HEK293 (cell line): ENCODE data around the gene KIF7.
A peak's percentile ranks its signal among the peaks of the same experiment; 100 is the strongest.

ENCODE experiments used
- CTCF ChIA-PET: fragments of 350-600 bp; formaldehyde crosslinking; extraction: SDS; loops from one replicate; lab custom pipeline; 2021; ENCODE audit warnings: antibody characterized with exemption; lab: Yijun Ruan, JAX
- POLR2A ChIA-PET: fragments of 300-600 bp; formaldehyde crosslinking; extraction: SDS; loops from one replicate; lab custom pipeline; 2020; ENCODE audit warnings: antibody characterized with exemption, inconsistent platforms; lab: Yijun Ruan, JAX
- H3K27ac ChIP-seq: fragments of 200-500 bp; sonication (Bioruptor generic); 2 replicates; pipeline ENCODE4 v1.5.1; 2014; ENCODE audit warnings: low read depth, low read length, control low read depth, inconsistent platforms; ENCODE audit errors: extremely low read depth
- H3K36me3 ChIP-seq, 2 experiments: fragments of 200-500 bp in 1 of 2; sonication (Bioruptor generic) in 1 of 2; 1 replicate in 1 of 2; 2 replicates in 1 of 2; pipeline ENCODE4 v1.5.1; 2014 to 2017; ENCODE audit warnings: inconsistent platforms in 2 of 2, low read length in 2 of 2; ENCODE audit not compliant: control insufficient read depth in 2 of 2, insufficient read depth in 1 of 2
- H3K4me1 ChIP-seq: fragments of 200-500 bp; sonication (Bioruptor generic); 2 replicates; pipeline ENCODE4 v1.5.1; 2014; ENCODE audit warnings: mild to moderate bottlenecking, low read length, inconsistent platforms; ENCODE audit not compliant: control insufficient read depth, insufficient read depth
- H3K4me3 ChIP-seq: 2 replicates; pipeline ENCODE4 v1.5.1; 2011; ENCODE audit warnings: low read depth, mild to moderate bottlenecking, control low read depth, low read length, moderate library complexity
- H3K9me3 ChIP-seq: fragments of 200-500 bp; sonication (Bioruptor generic); 2 replicates; pipeline ENCODE4 v1.5.1; 2014; ENCODE audit warnings: low read depth, low read length, inconsistent platforms; ENCODE audit not compliant: control insufficient read depth, insufficient read depth
- ATF2 ChIP-seq: fragments of 450-650 bp; formaldehyde crosslinking; IDR thresholded peaks from 2 replicates; pipeline ENCODE4 v1.5.1; 2016; ENCODE audit warnings: missing biosample characterization, missing genetic modification characterization, low read depth
- EGR2 ChIP-seq: fragments of 450-650 bp; formaldehyde crosslinking; IDR thresholded peaks from 2 replicates; pipeline ENCODE4 v1.5.1; 2016; ENCODE audit warnings: low read depth, missing biosample characterization, missing genetic modification characterization
- GFI1B ChIP-seq: fragments of 450-650 bp; formaldehyde crosslinking; IDR thresholded peaks from 2 replicates; pipeline ENCODE4 v1.5.1; 2016; ENCODE audit warnings: missing biosample characterization, missing genetic modification characterization
- HOXA7 ChIP-seq: sonication (generic); formaldehyde crosslinking; IDR thresholded peaks from 2 replicates; pipeline ENCODE4 v1.8.1; 2022; ENCODE audit warnings: missing genetic modification reagents, borderline replicate concordance
- INSM2 ChIP-seq: fragments of 450-650 bp; formaldehyde crosslinking; IDR thresholded peaks from 2 replicates; pipeline ENCODE4 v1.5.1; 2016; ENCODE audit warnings: missing biosample characterization, missing genetic modification characterization
- KLF7 ChIP-seq: fragments of 450-650 bp; formaldehyde crosslinking; IDR thresholded peaks from 2 replicates; pipeline ENCODE4 v1.5.1; 2016; ENCODE audit warnings: missing biosample characterization, missing genetic modification characterization, borderline replicate concordance
- SALL2 ChIP-seq: fragments of 450-650 bp; formaldehyde crosslinking; IDR thresholded peaks from 2 replicates; pipeline ENCODE4 v1.5.0; 2017; ENCODE audit warnings: missing biosample characterization, mild to moderate bottlenecking, missing genetic modification characterization, borderline replicate concordance
- WT1 ChIP-seq: fragments of 450-650 bp; formaldehyde crosslinking; IDR thresholded peaks from 2 replicates; pipeline ENCODE4 v1.5.1; 2016; ENCODE audit warnings: missing biosample characterization, missing genetic modification characterization
- ZBTB11 ChIP-seq: fragments of 450-650 bp; formaldehyde crosslinking; conservative IDR thresholded peaks from 2 replicates; pipeline ENCODE4 v1.5.1; 2016; ENCODE audit warnings: low read depth, missing biosample characterization, missing genetic modification characterization
- ZBTB21 ChIP-seq: fragments of 450-650 bp; formaldehyde crosslinking; IDR thresholded peaks from 2 replicates; pipeline ENCODE4 v1.5.1; 2017; ENCODE audit warnings: missing biosample characterization, missing genetic modification characterization
- ZBTB8A ChIP-seq: fragments of 450-650 bp; formaldehyde crosslinking; IDR thresholded peaks from 2 replicates; pipeline ENCODE4 v1.5.1; 2016; ENCODE audit warnings: missing biosample characterization, missing genetic modification characterization
- ZNF121 ChIP-seq: fragments of 450-650 bp; formaldehyde crosslinking; IDR thresholded peaks from 2 replicates; pipeline ENCODE4 v1.5.1; 2016; ENCODE audit warnings: missing biosample characterization, missing genetic modification characterization
- ZNF157 ChIP-seq: fragments of 450-650 bp; formaldehyde crosslinking; IDR thresholded peaks from 2 replicates; pipeline ENCODE4 v1.5.1; 2016; ENCODE audit warnings: missing biosample characterization, missing genetic modification characterization
- ZNF169 ChIP-seq: fragments of 450-650 bp; formaldehyde crosslinking; IDR thresholded peaks from 2 replicates; pipeline ENCODE4 v1.5.1; 2016; ENCODE audit warnings: missing biosample characterization, missing genetic modification characterization
- ZNF2 ChIP-seq: fragments of 450-650 bp; formaldehyde crosslinking; IDR thresholded peaks from 2 replicates; pipeline ENCODE4 v1.5.1; 2016; ENCODE audit warnings: missing biosample characterization, missing genetic modification characterization
- ZNF214 ChIP-seq: fragments of 450-650 bp; formaldehyde crosslinking; IDR thresholded peaks from 2 replicates; pipeline ENCODE4 v1.5.1; 2017; ENCODE audit warnings: missing biosample characterization, mild to moderate bottlenecking, missing genetic modification characterization, borderline replicate concordance
- ZNF23 ChIP-seq: fragments of 450-650 bp; formaldehyde crosslinking; IDR thresholded peaks from 2 replicates; pipeline ENCODE4 v1.5.1; 2016; ENCODE audit warnings: missing biosample characterization, missing genetic modification characterization, borderline replicate concordance
- ZNF239 ChIP-seq: fragments of 450-650 bp; formaldehyde crosslinking; IDR thresholded peaks from 2 replicates; pipeline ENCODE4 v1.5.1; 2016; ENCODE audit warnings: missing biosample characterization, missing genetic modification characterization
- ZNF26 ChIP-seq: fragments of 450-650 bp; formaldehyde crosslinking; IDR thresholded peaks from 2 replicates; pipeline ENCODE4 v1.5.1; 2016; ENCODE audit warnings: missing biosample characterization, missing genetic modification characterization
- ZNF350 ChIP-seq: fragments of 450-650 bp; formaldehyde crosslinking; IDR thresholded peaks from 2 replicates; pipeline ENCODE4 v1.5.0; 2017; ENCODE audit warnings: missing biosample characterization, mild to moderate bottlenecking, missing genetic modification characterization
- ZNF366 ChIP-seq: fragments of 450-650 bp; formaldehyde crosslinking; conservative IDR thresholded peaks from 2 replicates; pipeline ENCODE4 v1.5.1; 2016; ENCODE audit warnings: missing biosample characterization, missing genetic modification characterization
- ZNF585B ChIP-seq: fragments of 450-650 bp; formaldehyde crosslinking; IDR thresholded peaks from 2 replicates; pipeline ENCODE4 v1.5.1; 2016; ENCODE audit warnings: missing biosample characterization, missing genetic modification characterization
- ZSCAN18 ChIP-seq: fragments of 450-650 bp; formaldehyde crosslinking; IDR thresholded peaks from 2 replicates; pipeline ENCODE4 v1.5.1; 2016; ENCODE audit warnings: missing biosample characterization, missing genetic modification characterization

Gene KIF7

GRCh38 chr15:89704411-89704810, 49.1 kb upstream of the KIF7 start:
- POLR2A ChIA-PET = interaction anchor here (0.6 kb wide), 1 partner anchor 667 kb away, joined by 5 read pairs; no protein-coding TSS in a partner anchor
- no peak for TF ChIP-seq ZNF169
- 0 out of 2 replicates have a peak, but pooled peaks have one; percentile 34 for TF ChIP-seq ATF2 (tag by site-specific recombination)
- H3K36me3 ChIP-seq = no peaks in the 10 kb centered on the region
- H3K4me1 ChIP-seq = no peaks in the 10 kb centered on the region
- H3K27ac ChIP-seq = no peak overlapping the region
- no peaks in the 10 kb centered on the region; the same call in 1 of the 2 replicates for H3K9me3 ChIP-seq
- H3K4me3 ChIP-seq = no peak overlapping the region
- CTCF ChIA-PET = interaction anchor here (1.2 kb wide), 1 partner anchor 56 kb away, joined by 5 read pairs; no protein-coding TSS in a partner anchor

- CTCF ChIA-PET = interaction anchor here (0.7 kb wide), 1 partner anchor 193 kb away, joined by 4 read pairs; no protein-coding TSS in a partner anchor
- H3K4me1 ChIP-seq = no peaks in the 10 kb centered on the region
- no peak for TF ChIP-seq ZNF366 (tag by site-specific recombination)
- TF ChIP-seq ZNF350 (tag by site-specific recombination) = no peak
- no peak for TF ChIP-seq ZNF239 (tag by site-specific recombination)
- TF ChIP-seq ZSCAN18 (tag by site-specific recombination) = no peak
- TF ChIP-seq ZNF214 = no peak
- TF ChIP-seq HOXA7 (CRISPR knock-in tag) = no peak
- no peak for TF ChIP-seq ZBTB8A
- TF ChIP-seq, all 188 proteins: peak for 0
- Histone ChIP-seq H3K9me3 (no peaks in the 10 kb centered on the region), H3K36me3 (no peaks in the 10 kb centered on the region), H3K4me3 (no peak overlapping the region), H3K27ac (no peak overlapping the region)
- POLR2A ChIA-PET = no interaction called here
Observed at GRCh38 chr15:89695198-89695597, 39.9 kb upstream of the KIF7 start.

GRCh38 chr15:89693696-89694095, 38.4 kb upstream of the KIF7 start:
- Histone ChIP-seq H3K36me3 (no peaks in the 10 kb centered on the region; a peak in 1 of 3 replicates), H3K4me3 (no peak overlapping the region), H3K4me1 (no peaks in the 10 kb centered on the region), H3K27ac (no peak overlapping the region), H3K9me3 (no peaks in the 10 kb centered on the region)
- POLR2A ChIA-PET = no interaction called here
- CTCF ChIA-PET = no interaction called here
- TF ChIP-seq ZNF157 (tag by site-specific recombination) (no peak), ZNF121 (no peak), EGR2 (no peak), ZBTB11 (no peak), KLF7 (tag by site-specific recombination) (no peak), ZNF23 (no peak), ZBTB21 (no peak), SALL2 (no peak), WT1 (tag by site-specific recombination) (no peak), ZNF585B (no peak), GFI1B (tag by site-specific recombination) (no peak), ZNF26 (tag by site-specific recombination) (no peak), INSM2 (tag by site-specific recombination) (no peak), ZNF2 (tag by site-specific recombination) (no peak)
